GM19438 (cell line): Measurements from ENCODE around the gene GABRB3.

ENCODE experiments used
- ATAC-seq: cut with Tn5 transposase; IDR thresholded peaks from one replicate; pipeline ENCODE4 v1.9.1; 2021; ENCODE audit warnings: low read depth; ENCODE audit not compliant: unreplicated experiment

The GABRB3 gene

DNA sequence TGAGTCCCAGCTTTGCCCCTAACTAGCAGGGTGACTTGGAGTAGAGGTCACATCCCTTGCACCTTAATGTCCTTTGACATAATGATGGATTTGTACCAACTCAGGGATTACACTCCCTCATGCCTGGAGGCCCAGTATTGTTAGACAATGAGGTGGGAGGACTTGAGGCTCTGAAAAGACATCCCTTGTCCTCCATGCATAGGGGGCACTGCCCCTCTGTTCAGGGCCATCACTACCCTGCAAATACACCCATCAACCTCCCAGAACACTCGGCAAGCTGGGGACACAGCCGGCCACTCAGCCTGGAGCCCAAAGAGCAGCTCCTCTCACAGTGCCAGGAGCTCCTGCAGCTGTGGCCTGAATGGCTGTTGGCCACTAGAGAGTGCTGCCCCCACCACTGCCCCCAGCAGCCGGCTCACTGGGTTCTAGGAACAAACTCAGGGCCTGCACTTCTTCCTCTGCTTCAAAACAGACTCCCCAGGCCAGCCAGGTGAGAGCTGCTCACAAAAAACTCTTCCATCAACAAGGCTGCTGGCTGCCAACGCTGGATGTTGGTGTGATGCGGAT, 90.2 kb downstream of the GABRB3 start:
- no peak for ATAC-seq

DNA sequence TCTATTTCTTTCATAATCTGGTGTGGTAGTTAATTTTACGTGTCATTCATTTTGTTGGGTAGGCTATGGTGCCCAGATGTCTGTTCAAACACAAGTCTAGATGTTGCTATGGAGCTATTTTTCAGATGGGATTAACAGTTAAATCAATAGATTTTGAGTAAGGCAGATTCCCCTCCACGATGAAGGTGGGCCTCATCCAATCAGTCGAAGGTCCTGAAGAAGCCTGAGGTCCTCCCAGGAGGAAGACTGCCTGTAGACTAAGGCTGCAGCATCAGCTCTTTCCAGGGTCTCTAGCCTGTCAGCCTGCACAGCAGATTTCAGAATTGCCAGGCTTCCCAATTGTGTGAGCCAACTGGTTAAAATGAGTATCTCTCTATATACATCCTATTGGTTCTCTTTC, 92.9 kb downstream of the GABRB3 start:
- ATAC-seq, result no peak

DNA sequence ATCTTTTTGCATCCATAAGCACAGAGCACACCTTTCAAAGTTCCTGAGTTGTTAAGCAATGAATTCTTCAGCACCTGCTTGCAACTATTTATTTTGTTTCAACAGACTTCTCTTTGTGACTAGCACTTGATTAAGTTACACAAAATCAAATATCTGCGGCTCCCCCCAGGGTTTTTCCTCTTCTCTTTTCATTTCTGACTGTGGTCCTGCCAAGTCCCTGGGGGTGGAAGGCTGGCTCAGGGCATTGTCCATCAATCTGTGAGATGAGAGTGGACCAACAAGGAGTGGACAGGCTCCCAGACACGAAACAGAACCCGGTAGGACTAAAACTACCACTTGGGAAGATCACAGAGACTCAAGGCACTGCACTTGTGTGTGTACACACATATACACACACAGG, 96.8 kb downstream of the GABRB3 start:
- no peak for ATAC-seq

DNA sequence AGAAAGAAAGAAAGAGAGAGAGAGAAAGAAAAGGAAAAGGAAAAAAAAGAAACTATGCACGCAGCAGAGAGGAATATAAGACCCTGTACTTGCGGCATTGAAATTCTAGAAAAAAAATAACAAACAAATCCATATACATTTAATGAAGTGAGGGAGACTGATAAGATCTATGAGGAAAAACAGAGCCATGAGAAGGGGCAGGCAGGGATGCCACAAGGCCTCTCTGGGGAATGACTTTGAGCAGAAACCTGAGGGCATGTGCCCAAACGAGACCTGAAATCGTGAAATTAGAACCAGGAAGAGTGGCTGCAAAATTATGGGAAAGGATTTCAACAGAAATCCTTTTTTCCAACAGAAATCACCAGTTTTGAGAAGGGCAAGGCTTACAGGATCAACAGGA, 98.4 kb downstream of the GABRB3 start:
- no peak for ATAC-seq

DNA sequence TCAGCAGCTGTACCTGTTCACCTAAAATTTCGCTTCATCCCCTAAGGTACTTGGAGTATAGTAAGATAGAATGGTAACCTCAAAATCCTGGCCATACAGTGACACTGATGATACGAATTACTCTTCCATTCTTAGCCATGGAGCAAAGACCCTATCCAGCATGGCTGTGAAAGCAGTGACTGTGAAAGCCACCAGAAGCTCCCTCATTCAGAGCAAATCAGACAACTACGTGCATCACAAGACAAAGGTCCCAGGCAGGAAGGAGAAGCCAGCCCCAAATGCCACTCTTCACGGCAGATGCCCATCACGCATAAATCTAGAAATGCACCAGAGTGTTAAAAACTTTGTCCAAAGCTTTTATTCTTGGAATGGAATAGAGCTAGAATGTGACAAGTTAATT, 99.4 kb downstream of the GABRB3 start:
- ATAC-seq, result no peak

DNA sequence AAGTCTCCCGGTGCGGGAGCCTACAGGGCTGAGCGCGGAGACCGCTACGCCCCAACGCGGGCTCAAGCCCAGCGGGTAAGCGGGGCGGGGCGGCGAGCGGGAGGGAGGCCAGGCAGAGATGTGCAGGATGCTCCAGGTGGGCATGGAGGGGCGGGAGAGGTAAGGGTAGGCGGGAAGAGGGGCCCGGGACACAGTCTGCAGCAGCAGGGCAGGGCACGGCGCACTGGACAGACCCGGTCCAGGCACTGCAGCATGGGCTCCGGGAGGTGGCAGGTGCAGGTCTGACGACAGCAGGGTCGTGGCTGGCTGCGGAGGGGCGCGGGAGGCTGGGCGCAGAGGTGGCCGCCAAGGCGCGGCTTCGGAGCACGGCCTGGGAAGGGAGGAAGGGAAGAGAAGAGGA, 102.8 kb downstream of the GABRB3 start:
- no peak for ATAC-seq

DNA sequence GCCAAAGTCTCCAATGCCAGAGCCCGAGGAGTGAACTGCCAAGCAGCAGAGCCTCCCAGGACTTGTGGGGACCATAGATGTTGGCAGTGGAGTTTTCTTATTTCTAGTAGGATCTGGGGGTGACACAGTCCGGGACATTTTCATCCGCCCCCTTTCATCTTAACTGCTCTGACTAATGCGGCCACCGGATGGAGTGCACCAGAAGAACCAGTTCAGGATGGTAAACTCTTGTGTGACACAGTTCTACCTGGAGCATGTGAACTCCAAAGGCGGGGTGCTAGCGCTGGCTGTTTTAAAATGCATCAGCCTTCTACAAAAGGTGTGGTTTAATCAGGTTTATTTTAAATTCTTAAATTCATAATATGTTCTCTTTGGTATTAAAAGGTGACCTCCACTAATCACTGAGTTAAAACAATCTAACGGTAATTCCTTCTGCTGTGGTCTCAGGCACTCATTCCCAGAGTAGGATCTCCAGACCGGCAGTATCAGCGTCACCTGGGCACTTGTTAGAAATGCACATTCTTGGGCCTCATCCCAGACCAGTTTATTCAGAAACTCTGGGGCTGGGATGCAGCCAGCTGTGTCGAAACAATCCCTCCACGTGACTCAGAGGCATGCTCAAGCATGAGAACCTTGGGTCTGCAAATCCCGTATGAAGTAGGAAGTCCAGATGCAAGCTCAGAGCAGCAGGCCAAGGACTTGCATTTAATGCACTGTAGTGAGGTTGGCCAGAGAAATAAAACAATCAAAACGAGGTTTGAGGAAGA, 105.5 kb downstream of the GABRB3 start:
- no peak for ATAC-seq

DNA sequence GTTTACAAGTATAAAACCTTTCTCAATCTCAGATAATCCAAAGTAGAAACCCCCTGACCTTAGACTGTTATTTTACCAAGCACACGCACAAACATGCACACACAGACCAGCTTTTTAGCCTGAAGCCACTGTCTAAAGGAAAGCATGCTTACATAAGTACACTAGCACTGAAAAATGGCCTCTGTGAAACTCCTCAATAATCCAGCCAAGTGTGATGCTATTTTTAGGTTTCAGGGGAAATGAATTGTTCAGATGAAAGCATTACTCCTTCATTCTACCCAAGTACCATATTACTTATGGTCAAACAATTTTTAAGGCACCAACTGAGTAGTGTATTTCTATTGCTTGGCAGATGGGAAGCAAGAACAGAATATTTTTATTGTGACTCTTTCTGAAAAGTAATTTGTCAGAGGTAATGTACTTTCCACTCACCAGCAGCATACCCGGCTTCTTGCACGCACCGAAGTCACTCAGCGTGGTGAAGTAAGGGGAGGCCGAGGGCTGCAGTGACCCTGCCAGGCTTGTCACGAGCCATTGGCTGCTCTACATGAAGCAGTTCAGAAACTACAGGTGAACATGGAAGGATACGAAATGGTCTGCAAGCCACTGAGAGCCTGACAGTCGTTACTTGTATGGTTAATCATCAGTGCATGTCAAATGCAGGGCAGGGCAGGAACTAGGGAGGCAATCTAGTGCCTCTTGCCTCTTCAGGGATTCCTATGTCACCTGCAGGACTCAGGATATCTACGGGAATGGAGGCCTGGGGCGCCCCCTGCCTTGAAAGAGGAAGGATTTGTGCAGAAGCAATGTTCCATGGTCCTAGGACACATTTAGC, 106.7 kb downstream of the GABRB3 start:
- no peak for ATAC-seq

DNA sequence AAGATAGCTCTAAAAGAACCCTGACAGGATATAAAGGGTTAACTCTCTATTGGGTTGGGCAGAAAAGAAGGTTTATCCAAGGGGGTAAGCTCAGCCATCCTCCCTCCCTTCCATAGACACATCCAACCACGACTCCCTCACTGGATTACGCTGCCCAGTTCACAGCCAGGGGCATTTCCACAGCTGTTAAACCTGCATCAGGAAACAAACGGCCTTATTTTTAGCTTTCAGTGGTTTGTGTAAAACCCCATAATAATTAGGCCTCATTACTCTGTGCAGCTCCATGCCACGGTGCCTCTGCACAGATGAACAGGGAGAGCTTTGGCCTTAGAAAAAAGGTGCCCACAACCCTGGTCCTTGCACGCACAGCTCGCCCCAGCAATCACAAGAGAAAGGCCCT, 110.6 kb downstream of the GABRB3 start:
- no peak for ATAC-seq

DNA sequence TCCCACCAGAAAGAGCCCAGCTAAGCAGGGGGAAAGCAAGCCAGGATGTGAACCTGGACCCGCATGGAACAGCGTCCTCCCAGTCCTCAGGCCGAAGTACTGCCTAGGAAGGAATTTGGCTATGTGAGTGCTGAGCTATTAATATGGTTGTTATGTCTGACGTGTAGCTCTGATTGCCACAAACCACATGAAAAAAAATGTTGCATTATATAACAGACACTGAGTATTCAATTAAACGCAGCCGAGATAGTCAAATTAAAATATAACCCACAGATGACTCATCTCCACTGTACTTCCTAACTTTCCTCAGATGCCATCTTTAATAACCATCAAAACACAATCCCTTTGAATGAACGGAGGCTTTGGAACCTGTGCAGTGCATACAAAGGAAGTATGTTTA, 111.1 kb downstream of the GABRB3 start:
- no peak for ATAC-seq

DNA sequence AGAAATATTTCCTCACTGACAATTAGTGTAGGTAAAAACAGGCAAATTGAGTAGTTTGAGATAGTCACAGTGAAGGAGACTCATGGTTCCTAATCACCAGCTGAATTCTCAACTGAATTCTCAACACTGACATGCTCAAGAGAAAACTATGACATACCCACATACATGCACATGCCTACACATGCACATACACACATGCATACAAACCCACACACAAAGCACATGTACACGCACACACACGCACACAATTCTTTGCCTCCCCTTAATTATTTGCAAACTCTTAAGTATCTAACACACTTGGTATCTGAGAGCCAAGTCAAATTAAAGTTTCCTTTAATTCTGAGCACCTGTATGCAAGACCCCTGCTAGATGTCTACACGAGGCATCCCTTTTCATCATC, 111.8 kb downstream of the GABRB3 start:
- ATAC-seq, result no peak

DNA sequence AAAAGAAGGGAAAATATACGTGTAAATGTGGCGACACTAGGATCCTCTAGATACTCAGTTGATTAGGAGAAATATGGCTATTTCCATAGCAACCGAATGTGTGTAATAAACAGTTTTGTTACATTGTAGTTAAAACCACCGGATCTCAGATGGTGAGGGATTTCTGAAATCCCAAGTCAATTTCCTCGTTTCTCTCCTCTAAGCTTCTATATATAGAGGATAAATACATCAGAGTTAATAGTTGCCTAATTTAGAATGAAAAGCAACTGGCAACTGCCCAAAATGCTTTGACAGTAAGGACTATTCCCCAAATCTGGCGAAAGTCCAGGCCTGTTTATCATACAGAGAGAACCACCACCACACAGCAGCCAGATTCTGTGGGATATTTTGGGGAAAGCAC, 112.6 kb downstream of the GABRB3 start:
- no peak for ATAC-seq

DNA sequence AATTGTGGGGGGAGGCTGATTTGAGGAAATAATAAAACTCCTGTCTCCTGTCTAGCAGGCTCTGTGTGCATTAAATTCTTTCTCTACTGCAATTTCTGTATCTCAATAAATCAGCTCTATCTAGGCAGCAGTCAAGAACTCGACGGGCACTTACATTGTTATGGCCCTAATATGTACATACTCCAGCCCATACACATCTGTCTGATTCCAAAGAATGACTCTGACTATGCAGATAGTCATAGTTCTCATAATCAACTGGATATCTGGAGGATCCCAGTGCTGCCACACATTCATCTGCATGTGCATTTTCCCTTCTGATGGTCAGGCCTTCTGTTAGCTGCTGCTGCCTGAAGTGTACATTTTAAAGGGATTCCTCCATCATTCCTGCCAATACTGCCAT, 114.6 kb downstream of the GABRB3 start:
- ATAC-seq, result no peak

DNA sequence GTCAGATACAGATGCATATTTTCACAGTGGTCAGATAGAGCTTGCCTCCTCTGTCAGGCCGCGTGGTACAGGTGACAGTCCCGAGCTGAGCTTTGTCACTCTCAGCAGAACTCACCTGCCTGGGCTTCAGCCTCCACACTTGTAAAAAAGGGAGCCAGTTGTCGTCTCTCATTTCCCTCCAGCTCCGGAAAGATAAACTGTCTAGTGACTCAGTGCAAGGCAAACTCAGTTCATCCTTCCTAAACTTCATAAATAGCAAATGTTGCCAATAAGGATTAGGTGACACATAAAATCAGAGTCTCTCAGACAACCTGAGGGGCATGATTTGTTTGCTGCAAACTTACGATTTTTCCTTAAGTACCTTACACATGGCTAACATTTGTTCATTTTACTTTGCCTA, 116.8 kb downstream of the GABRB3 start:
- no peak for ATAC-seq

DNA sequence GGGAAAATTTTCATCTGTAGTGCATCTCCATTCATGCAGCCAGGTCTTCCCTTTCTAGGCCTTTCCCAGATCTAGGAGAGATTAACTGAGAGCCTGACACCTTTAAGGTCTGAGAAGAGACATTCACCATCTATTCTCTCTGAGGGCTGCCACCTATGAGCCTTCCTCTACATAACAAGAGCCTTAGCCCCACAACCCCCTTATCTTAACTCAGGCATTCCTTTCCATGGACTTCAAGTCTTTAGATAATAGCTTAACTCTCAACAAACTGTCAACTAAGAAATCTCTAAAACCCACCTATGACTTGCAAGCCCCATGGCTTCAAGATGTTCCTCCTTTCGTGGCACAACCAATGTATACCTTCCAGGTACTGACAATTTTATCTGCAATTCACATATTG, 121.0 kb downstream of the GABRB3 start:
- ATAC-seq, result no peak

DNA sequence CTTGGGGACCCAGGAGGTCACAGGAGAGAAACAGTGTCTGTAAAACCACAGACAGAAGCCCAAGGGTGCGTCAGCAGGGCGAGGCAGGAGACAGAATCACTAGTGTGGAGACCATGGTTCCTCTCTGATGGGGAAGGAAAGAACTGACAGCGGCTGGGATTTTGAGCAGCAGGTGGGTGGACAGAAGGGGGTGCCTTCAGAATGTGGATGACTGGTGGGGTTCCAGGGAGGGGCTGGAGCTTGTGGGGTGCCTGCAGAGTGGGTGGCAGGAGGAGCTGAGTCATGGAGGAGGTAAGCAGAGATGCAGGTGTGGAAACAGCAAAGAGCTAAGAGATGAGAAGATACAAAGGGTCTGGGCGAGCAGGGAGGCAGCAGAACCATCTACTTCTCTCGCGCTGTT, 124.2 kb downstream of the GABRB3 start:
- ATAC-seq, result no peak

DNA sequence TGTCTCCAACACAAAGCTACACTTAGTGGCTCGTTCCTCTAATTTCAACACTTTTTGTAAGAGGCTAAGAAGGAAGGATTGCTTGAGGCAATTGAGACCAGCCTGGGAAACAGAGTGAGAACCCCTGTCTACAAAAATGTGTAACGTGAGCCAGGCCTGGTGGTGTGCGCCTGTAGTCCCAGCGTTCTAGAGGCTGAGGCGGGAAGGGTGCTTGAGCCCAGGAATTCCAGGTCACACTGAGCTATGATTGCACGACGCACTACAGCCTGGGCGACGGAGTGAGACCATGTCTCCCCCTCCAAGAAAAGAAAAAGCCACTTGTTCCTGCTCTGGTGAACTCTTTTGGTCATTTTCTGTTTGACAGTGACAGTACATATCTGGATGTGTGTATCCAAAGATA, 127.9 kb downstream of the GABRB3 start:
- ATAC-seq, result no peak

DNA sequence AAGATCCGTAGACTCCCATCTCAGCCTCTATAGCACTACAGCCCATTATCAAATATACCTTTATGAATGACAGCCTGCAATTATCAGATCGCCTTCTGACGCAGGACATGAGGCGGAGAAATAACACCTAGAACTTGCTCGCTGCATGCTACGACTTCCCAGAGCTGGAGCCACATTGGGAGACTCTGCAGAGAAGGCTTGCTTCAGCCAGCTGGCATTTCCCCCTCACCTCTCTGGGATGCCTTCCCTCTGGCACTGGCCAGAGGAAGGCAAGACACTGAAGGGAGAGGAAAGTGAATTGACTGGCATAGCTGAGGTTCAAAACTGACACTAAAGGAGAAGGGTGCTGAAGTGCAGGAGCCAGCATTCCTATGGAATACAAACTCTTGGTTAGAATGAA, 131.7 kb downstream of the GABRB3 start:
- no peak for ATAC-seq

DNA sequence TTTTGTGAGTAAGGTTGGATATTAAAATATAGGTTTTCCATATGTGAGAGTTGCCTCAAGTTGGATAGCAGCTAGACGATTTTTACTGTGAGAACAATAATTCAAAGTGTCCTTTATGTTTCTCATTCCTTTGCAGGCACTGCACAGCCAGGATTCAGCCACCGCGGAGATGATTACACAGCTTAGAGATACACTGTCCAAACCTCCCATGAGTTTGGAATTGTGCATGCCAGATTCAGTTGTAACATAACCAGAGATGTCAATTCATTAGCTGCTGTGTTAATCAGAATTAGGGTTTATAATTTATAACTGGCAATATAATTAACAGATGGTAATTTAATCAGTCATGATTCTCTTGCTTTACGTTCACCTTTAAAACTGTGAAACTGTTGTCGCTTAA, 132.3 kb downstream of the GABRB3 start:
- no peak for ATAC-seq

DNA sequence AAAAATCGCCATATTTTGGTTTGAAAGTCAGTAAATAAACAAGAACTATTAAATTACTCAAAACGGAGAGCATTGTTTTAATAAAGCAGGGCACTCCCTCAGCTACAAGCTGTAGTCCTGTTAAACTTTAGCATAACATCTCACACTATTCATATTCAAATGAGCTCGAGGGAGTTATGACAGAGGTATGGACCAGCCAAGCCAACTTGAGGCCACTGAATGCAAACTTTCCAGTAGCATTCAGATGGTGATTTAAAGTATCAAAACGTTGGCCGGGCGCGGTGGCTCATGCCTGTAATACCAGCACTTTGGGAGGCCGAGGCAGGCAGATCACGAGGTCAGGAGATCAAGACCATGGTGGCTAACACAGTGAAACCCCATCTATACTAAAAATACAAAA, 132.9 kb downstream of the GABRB3 start:
- ATAC-seq, result no peak

DNA sequence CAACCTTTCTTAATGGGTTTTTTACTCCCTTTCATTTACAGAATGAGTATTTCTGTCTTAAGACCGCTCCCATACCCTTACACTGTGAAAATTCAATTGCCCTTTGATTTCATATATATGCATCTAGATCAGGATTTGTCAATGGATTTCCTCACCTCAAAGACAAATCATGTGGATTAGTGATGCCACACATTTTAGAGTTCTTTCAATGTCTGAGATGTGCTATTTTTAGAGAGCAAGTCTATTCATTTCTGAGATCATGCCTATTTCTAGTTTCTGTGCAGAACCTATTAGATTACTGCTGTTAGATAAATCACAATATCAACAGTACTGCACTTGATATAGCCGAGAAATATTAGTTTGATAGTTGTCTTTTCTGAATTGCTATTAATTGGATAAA, 137.3 kb downstream of the GABRB3 start:
- ATAC-seq, result no peak

DNA sequence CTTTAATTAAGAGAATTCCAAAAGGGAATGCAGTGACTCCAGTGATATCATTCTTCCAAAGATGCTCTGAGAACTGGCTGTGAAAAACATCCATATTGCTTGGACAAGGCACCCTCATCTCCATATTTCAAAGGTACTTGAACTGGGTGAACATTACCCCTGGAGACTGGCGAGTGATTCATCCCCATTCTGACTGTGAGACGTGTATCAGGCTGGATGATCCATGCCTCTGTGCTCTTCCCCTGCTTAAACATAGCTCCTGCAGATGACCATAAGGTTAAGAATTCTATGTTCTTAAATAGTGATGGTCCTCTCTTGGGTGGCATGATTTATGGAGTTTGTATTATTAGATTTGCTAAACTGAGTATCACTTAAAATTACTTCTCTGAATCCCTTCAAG, 137.8 kb downstream of the GABRB3 start:
- no peak for ATAC-seq
